Stimulated activated CD8-positive, alpha-beta memory T cell treated with anti-CD3 and anti-CD28 coated beads, Interleukin-4, amount 100 ng/mL, for 1 hour (primary cell): ENCODE results near the gene TAF11L2.
"Not testable (repeated sequence)": the region's sequence is repeated elsewhere in the genome, so short reads cannot be mapped to it uniquely, and the experiment has no call there.

Experiments
- DNase-seq, 2 donors: peaks; one replicate each; pipeline ENCODE4 v3.0.0-alpha.2; 2020; ENCODE audit warnings: low read depth in 2 of 2, low spot score in 1 of 2

Gene TAF11L2

DNA sequence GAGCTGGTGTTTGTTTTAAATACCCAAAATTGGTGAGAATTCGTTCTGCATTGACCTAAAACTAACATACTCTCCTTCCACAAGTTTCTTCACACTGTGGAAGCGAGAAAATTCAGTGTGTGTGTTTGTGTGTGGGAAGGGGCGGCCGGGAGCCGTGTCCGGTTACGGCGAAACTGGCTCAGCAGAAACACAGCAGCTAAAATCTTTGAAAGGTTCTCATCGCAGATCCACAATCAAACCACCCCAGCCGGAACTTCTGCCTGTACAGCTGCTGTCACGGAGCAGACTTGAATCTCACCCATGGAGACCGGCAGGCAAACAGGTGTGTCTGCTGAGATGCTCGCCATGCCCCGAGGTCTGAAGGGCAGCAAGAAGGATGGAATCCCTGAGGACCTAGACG lies 26.9 kb downstream of the TAF11L2 start, which contains the start of gene TAF11L5:
TAF11L5 (plus strand) TSS at position 301 of the 400 bp plus-strand sequence.
- DNase-seq, result not testable (repeated sequence)

- DNase-seq, result not testable (repeated sequence)
Measured at GRCh38 chr5:17526504-17526903, 28.5 kb downstream of the TAF11L2 start.

GRCh38 chr5:17528369-17528768 lies 30.3 kb downstream of the TAF11L2 start, which contains the start of gene TAF11L6:
Gene TAF11L6, plus strand, starts transcription at chr5:17528669.
- DNase-seq, result not testable (repeated sequence)
